ENCODE measurements around the gene EYS. TPM values are rescaled to one million over a fixed set of nuclear protein-coding genes. Genes with fewer than 3 reads are reported as not detected.

Gene EYS
- total and polyA plus RNA-seq, 8 donors = 0.24 to 0.85 (median 0.55) TPM

GRCh38 chr6:64335195-64335594 lies 1371.8 kb downstream of the EYS start:
- no peaks in the 10 kb centered on the region for H3K27me3 ChIP-seq
- no peak for TF ChIP-seq CTCF (IDR thresholded peaks at IDR 0.05)
- no peak overlapping the region for H3K27ac ChIP-seq
- no peak for ATAC-seq
- no peak overlapping the region for H3K4me3 ChIP-seq
- intact Hi-C loops (cut with DNase I) = no loop called here
- no peaks in the 10 kb centered on the region for H3K36me3 ChIP-seq
- H3K9me3 ChIP-seq = peaks cover 0 to 1% of the 10 kb centered on the region in 2 donors
- no peaks in the 10 kb centered on the region for H3K4me1 ChIP-seq
- DNase-seq = no peak

- no peaks in the 10 kb centered on the region for H3K4me1 ChIP-seq
- intact Hi-C loops (cut with DNase I) = no loop called here
- no peak overlapping the region for H3K4me3 ChIP-seq
- H3K9me3 ChIP-seq = peaks cover 0 to 1% of the 10 kb centered on the region in 2 donors
- no peaks in the 10 kb centered on the region for H3K27me3 ChIP-seq
- no peak overlapping the region for H3K27ac ChIP-seq
- ATAC-seq (no peak), DNase-seq (no peak)
- no peak for TF ChIP-seq CTCF (IDR thresholded peaks at IDR 0.05)
- H3K36me3 ChIP-seq = no peaks in the 10 kb centered on the region
Observed at GRCh38 chr6:64334636-64335035, 1372.4 kb downstream of the EYS start.

- H3K9me3 ChIP-seq = peaks cover 0 to 1% of the 10 kb centered on the region in 2 donors
- no peaks in the 10 kb centered on the region for H3K36me3 ChIP-seq
- ATAC-seq (peak; percentile 57), DNase-seq (peak; percentile 19 to 69 (median 54))
- H3K27ac ChIP-seq = no peak overlapping the region
- no peaks in the 10 kb centered on the region for H3K4me1 ChIP-seq
- peak; percentile 50 to 55 for TF ChIP-seq CTCF (IDR thresholded peaks at IDR 0.05)
- no peak overlapping the region for H3K4me3 ChIP-seq
- intact Hi-C loops (cut with DNase I) = no loop called here
- H3K27me3 ChIP-seq = no peaks in the 10 kb centered on the region
Observed at GRCh38 chr6:64330694-64331307, 1376.2 kb downstream of the EYS start.

- Histone ChIP-seq H3K27me3 (no peaks in the 10 kb centered on the region), H3K9me3 (peaks cover 0 to 1% of the 10 kb centered on the region in 2 donors), H3K4me3 (no peak overlapping the region), H3K27ac (no peak overlapping the region), H3K36me3 (no peaks in the 10 kb centered on the region), H3K4me1 (no peaks in the 10 kb centered on the region)
- intact Hi-C loops (cut with DNase I) = no loop called here
- DNase-seq (no peak), ATAC-seq (no peak)
- TF ChIP-seq CTCF (IDR thresholded peaks at IDR 0.05) = no peak
Observed at GRCh38 chr6:64326939-64327338, 1380.1 kb downstream of the EYS start.

- Histone ChIP-seq H3K27ac (no peak overlapping the region), H3K4me1 (no peaks in the 10 kb centered on the region), H3K36me3 (no peaks in the 10 kb centered on the region), H3K27me3 (no peaks in the 10 kb centered on the region), H3K4me3 (no peak overlapping the region), H3K9me3 (peaks cover 0 to 1% of the 10 kb centered on the region in 2 donors)
- intact Hi-C loops (cut with DNase I) = no loop called here
- TF ChIP-seq CTCF (IDR thresholded peaks at IDR 0.05) = no peak
- DNase-seq = no peak
- no peak for ATAC-seq
Observed at GRCh38 chr6:64325093-64325492, 1381.9 kb downstream of the EYS start.

Data from left lung (tissue), 10 donors.